ENCODE data around the gene SLC25A17.
"Not testable (repeated sequence)": the region's sequence is repeated elsewhere in the genome, so short reads cannot be mapped to it uniquely, and the experiment has no call there.

Gene SLC25A17, protein sequence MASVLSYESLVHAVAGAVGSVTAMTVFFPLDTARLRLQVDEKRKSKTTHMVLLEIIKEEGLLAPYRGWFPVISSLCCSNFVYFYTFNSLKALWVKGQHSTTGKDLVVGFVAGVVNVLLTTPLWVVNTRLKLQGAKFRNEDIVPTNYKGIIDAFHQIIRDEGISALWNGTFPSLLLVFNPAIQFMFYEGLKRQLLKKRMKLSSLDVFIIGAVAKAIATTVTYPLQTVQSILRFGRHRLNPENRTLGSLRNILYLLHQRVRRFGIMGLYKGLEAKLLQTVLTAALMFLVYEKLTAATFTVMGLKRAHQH

GRCh38 chr22:40818747-40819598, at the start of gene SLC25A17:
Gene SLC25A17, minus strand, starts transcription at chr22:40819346. Its CDS starts 98 bp downstream, at chr22:40819248.
- DNase-seq (ENCODE audit: low read depth): peak; percentile 81

DNA sequence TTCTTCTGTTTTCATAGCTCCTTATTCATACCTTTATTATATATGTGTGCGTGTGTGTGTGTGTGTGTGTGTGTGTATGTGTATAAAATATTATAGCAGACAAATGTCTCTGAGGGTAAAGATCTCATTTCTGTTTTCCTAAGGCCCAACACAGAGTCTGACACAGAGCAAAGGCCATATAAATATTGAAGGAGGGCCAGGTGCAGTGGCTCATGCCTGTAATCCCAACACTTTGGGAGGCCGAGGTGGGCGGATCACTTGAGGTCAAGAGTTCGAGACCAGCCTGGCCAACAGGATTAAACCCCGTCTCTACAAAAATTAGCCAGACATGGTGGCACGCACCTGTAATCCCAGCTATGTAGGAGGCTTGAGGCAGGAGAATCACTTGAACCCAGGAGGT, 49.2 kb upstream of the SLC25A17 start:
- not testable (repeated sequence) for DNase-seq (ENCODE audit: low read depth)

GRCh38 chr22:40867109-40867508, 48.0 kb upstream of the SLC25A17 start:
- no peak for DNase-seq (ENCODE audit: low read depth)

GRCh38 chr22:40862537-40862936, 43.4 kb upstream of the SLC25A17 start:
- DNase-seq (ENCODE audit: low read depth): no peak

GRCh38 chr22:40862013-40862412, 42.9 kb upstream of the SLC25A17 start, which contains the start of gene DNAJB7:
Gene DNAJB7, minus strand, starts transcription at chr22:40862113. Its CDS starts 119 bp downstream, at chr22:40861994.
- no peak for DNase-seq (ENCODE audit: low read depth)

- DNase-seq (ENCODE audit: low read depth): no peak
Measured at GRCh38 chr22:40857309-40857855, 38.2 kb upstream of the SLC25A17 start.

DNA sequence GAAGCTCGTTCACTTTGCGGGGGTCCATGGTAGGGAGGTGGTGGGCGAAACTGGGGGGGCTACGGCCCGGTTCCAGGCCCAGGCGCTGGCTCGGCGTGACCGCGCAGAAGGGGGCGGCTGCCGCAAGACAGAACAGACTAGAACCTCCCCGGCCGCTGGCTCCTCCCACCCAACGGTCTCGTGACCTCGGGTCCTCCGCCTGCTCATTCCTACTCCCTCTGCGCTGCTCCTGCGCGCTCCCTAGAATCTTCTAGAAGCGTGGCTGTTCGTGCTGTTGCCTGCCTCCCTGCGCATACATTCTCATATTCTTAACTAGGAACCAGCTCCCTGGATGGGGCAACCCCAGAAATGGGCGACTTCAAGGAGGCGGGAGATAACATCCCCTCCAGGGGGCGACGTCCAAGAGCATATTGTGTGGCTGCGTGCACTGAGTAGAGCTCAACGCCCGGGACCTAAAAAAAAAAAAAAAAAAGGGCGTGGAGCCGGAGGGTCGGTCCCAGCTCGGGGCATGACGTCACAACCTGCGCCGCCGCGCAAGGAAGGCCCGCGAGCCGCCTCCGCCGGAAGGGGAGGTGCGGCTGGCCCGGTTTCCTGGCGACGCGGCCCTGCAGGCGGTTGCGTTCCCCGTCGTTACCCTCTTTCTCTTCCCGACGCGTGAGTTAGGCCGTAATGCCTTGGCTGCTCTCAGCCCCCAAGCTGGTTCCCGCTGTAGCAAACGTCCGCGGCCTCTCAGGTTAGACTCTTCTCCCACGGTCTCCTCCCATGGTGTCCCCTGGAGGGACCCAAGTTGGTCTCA, 37.6 kb upstream of the SLC25A17 start, which contains the start of the genes ST13 and XPNPEP3:
Gene ST13 (minus strand): TSS at position 127 of the 796 bp plus-strand sequence. CDS start 99 bp downstream, at position 28.
Gene XPNPEP3 (plus strand): TSS at position 636 of the 796 bp plus-strand sequence. CDS start 34 bp downstream, at position 670.
- peak; percentile 96 for DNase-seq (ENCODE audit: low read depth)

- no peak for DNase-seq (ENCODE audit: low read depth)
Measured at GRCh38 chr22:40855979-40856512, 36.9 kb upstream of the SLC25A17 start.

DNA sequence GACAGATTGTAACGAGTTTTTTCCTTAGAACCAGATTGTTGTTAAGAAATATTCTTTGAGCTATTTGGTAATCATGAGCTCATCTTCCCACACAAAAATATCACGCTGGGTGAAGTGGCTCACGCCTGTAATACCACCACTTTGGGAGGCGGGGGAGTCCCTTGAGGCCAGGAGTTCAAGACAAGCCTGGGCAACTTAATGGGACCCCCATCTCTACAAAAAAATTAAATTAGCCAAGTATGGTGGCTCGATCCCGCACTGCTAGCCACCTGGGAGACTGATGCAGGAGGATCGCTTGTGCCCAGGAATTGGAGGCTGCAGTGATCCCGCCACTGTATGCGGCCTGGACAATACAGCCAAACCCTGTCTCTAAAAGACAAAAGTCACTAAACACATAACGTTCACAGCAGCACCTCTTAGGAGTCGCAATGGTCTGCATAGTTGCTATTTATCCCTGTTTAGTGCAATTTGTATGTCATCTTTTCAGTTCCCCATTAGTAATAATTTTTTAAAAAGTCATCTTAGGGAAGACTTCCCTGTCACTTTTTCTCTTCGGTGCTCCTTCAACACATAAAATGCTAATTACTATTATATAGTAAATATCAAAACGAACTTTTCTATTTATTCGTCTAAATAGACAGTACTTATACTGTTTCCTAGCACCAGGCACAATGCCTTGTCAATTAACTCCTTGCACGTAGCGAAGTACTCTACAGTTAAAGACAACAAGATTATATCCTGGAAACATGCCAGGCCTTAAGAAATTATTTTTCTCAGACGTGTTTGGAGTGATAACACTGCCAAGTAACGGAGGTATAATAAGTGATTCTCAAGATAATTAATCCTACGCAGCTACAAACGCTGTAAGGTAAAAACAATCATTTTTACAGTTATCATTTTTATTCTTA, 36.2 kb upstream of the SLC25A17 start:
- no peak for DNase-seq (ENCODE audit: low read depth)

DNA sequence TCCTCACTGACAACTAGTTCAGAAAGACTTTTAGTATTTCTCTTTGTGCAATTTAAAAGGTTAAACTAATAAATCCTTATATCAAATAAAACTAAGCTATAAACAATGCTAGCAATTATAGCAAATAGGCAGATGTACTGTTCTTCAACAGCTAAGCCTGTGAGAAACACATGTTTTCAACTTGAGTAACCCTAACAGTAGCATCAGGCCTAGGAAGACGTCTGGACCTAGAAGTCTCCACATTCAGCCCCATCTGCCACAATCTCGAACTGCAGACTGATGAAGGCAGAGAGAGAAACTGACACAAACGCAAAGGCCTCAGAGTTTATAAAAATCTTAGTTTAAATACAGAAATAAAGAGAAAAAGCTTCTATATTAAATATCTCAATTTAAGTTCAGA, 34.8 kb upstream of the SLC25A17 start:
- no peak for DNase-seq (ENCODE audit: low read depth)

DNA sequence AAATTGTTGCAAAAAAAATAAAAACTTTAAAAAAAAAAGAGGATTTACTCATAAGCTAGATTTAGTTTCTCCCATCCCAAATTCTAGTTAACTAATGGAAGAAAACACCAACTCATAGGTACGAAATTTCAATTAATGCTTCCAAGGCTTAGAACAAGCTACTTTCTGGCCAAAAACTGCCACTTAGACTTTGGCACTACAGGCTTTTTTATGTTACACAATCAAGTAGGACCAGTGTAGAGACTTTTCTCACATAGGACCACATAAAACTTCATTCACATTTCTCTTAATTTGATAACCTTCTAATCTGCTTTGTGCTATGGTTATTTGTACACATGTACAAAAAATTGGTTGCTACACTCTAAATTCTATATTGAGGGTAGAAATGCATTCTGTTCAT, 34.2 kb upstream of the SLC25A17 start:
- no peak for DNase-seq (ENCODE audit: low read depth)

DNA sequence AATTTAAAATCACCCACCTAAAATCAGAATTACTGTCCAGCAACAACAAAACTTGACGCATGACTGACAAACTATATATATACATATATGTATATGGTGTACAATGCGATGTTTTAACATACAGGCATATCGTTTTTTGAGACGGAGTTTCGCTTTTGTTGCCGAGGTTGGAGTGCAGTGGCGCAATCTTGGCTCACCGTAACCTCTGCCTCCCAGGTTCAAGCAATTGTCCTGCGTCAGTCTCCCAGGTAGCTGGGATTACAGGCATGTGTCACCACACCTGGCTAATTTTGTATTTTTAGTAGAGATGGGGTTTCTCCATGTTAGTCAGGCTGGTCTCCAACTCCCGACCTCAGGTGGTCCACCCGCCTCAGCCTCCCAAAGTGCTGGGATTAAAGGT, 26.7 kb upstream of the SLC25A17 start:
- not testable (repeated sequence) for DNase-seq (ENCODE audit: low read depth)

- DNase-seq (ENCODE audit: low read depth): no peak
Measured at GRCh38 chr22:40844951-40845350, 25.8 kb upstream of the SLC25A17 start.

- DNase-seq (ENCODE audit: low read depth): no peak
Measured at GRCh38 chr22:40838486-40838885, 19.3 kb upstream of the SLC25A17 start.

- DNase-seq (ENCODE audit: low read depth): no peak
Measured at GRCh38 chr22:40834619-40835018, 15.5 kb upstream of the SLC25A17 start.

GRCh38 chr22:40829131-40829530, 10.0 kb upstream of the SLC25A17 start:
- no peak for DNase-seq (ENCODE audit: low read depth)

GRCh38 chr22:40826984-40827741, 8.0 kb upstream of the SLC25A17 start:
- DNase-seq (ENCODE audit: low read depth): no peak

GRCh38 chr22:40826292-40826691, 7.1 kb upstream of the SLC25A17 start:
- not testable (repeated sequence) for DNase-seq (ENCODE audit: low read depth)

- DNase-seq (ENCODE audit: low read depth): no peak
Measured at GRCh38 chr22:40823426-40823825, 4.3 kb upstream of the SLC25A17 start.

All from stimulated activated CD4-positive, alpha-beta T cell treated with anti-CD3 and anti-CD28 coated beads, Interleukin-2, amount 100 ng/mL, for 4 hours (primary cell).